ENCODE data around the gene PPP1R12B. TPM values are rescaled to one million over a fixed set of nuclear protein-coding genes. Genes with fewer than 3 reads are reported as not detected.
A peak's percentile ranks its signal among the peaks of the same experiment; 100 is the strongest.
"Not testable (repeated sequence)": the region's sequence is repeated elsewhere in the genome, so short reads cannot be mapped to it uniquely, and the experiment has no call there.

PPP1R12B gene
- total RNA-seq, 1 experiment from 2014 or later: 1.2 TPM

- not testable (repeated sequence) for DNase-seq (ENCODE audit: low read depth)
Observed at GRCh38 chr1:202401771-202402170, 53.3 kb downstream of the PPP1R12B start.

DNA sequence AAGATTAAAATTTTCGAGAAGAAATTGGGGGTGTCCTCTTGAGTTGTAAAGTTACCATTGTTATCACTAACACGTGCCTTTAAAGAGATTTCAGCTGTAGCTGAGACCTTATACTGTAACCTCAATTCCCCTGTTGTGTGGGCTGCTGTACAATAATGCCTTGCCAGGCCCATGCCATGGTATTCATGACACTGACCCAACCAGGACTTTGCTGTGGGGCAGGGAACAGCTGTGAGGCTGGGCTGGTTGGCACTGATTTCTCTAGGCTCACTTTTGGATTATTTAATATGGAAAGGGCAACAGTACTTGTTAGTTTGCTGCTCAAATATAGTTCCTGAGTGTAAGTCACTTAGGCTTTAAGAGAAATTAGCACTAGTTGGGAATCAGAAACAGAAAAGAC lies 54.9 kb downstream of the PPP1R12B start:
- not testable (repeated sequence) for DNase-seq (ENCODE audit: low read depth)

- no peak for DNase-seq (ENCODE audit: low read depth)
Observed at GRCh38 chr1:202405928-202406327, 57.4 kb downstream of the PPP1R12B start.

DNA sequence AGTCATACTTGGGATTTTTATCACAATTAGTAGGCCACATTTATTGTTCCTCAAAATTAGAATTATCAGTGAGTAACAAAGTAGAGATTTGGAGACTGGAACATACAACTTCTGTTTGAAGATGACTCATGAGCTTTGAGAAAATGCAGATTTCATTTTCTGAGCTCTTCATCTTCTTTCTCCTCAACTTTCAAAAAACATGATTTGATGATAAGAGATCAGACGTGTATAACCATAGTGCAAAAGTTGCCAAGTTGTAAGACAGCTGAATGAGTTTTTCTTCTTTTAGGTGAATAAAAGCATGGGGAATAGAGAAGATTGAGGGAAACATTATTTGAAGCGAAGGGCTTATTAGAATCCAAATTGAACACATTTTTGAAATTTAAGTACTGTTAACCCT lies 58.4 kb downstream of the PPP1R12B start:
- not testable (repeated sequence) for DNase-seq (ENCODE audit: low read depth)

GRCh38 chr1:202407378-202407777 lies 58.9 kb downstream of the PPP1R12B start:
- DNase-seq (ENCODE audit: low read depth): not testable (repeated sequence)

- DNase-seq (ENCODE audit: low read depth): not testable (repeated sequence)
Observed at GRCh38 chr1:202410251-202410650, 61.8 kb downstream of the PPP1R12B start.

GRCh38 chr1:202410854-202411357 lies 62.4 kb downstream of the PPP1R12B start:
- DNase-seq (ENCODE audit: low read depth): peak; percentile 55

GRCh38 chr1:202411422-202411821 lies 62.9 kb downstream of the PPP1R12B start:
- no peak for DNase-seq (ENCODE audit: low read depth)

DNA sequence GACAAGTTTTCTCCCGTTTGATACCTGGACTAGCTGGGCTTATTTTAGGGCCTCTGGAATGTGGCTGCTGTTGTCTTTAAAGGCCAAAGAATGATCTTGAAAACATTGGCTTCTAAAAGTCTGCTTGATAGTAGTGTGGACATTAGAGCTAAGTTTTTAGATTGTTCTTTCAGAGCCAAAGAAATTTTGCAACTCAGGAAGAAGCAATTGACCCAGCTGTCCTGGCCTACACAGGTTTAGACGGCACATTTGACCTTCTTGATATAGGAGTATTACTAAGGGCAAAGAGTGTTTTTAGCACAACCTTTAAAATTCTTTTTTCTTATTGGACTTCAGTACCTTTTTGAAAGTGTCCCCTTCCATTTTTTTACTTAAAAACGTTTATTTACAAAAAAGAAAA lies 63.9 kb downstream of the PPP1R12B start:
- not testable (repeated sequence) for DNase-seq (ENCODE audit: low read depth)

DNA sequence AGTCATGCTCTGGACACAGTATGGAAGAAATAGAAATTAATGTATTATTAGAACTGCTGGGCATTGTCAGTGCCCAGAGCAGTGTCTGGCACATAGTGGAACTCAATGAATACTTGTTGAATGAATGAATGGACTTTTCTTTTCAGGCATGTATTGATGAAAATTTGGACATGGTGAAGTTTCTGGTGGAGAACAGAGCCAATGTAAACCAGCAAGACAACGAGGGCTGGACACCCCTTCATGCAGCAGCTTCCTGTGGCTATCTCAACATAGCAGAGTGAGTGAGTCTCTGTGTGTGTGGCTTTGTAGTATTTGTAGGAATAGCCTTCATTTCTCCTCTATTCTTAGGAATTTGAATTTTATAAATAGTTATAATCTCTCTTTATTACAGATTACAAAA lies 68.1 kb downstream of the PPP1R12B start:
- DNase-seq (ENCODE audit: low read depth): no peak

DNA sequence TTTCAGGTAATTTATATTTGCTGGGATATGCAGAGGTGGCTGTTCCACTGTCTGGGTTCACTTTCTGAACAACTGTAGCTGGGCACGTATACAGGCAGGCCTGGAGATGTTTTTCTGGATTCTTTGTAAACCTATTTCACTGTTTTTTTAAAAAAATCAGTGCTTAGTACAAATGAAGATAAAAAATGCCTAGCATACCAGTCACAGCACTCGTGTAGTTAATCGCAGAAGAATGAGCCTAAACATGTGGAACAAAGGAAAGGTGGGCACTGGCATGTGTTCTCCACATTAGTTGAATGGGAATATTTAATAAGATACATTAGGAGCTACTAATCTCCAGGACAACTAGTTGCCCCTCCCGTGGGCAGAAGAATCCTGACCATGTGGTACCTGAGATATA lies 68.6 kb downstream of the PPP1R12B start:
- DNase-seq (ENCODE audit: low read depth): not testable (repeated sequence)

DNA sequence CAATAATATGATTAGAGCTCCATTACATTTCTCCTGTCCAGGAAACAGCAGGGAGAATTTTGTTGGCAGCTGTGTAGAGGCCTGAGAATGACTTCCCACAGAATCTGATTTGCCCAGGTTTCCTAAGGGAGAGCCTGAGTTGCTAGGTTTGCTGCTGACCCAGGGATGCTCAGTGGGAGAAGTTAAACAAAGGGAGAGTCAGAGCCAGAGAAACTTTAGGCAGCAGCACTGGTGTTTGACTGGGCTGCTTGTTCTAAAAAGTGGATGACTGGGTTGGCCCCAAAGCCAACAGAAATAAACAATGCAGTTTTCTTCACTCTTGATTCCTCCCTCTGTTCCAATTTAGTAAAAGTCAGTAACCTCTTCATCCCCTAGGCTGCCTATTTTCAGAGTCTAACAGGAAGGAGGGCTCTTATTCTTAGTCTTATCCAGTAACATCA lies 69.3 kb downstream of the PPP1R12B start:
- not testable (repeated sequence) for DNase-seq (ENCODE audit: low read depth)

GRCh38 chr1:202419731-202420130 lies 71.2 kb downstream of the PPP1R12B start:
- not testable (repeated sequence) for DNase-seq (ENCODE audit: low read depth)

DNA sequence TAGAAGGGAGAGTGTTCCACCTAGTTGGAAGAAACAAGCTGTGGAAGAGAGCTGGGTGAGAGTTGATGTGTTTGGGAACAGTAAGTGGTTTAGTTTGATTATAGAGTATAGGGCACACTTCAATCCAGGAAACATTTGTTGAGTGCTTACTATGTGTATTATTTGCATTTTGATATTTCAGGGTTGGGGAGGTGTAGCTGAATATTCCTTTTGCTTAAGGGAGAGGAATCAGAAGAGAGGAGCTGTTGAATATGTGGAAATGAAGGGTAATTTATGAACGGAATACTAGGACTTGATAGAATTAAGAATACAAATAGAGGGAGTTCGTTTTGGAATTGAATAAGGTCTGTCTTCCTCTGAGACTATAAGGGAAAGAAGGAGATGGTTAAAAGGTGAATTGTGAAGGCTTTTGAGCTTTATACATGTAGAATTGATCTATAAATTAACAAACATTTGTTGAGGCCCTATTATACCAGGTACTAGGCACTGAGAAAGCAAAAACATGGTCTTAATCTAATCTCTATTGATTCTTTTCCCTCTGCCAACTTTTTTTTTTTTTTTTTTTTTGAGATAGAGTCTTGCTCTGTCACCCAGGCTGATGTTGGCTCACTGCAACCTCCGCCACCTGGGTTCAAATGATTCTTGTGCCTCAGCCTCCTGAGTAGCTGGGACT lies 72.1 kb downstream of the PPP1R12B start:
- not testable (repeated sequence) for DNase-seq (ENCODE audit: low read depth)

- not testable (repeated sequence) for DNase-seq (ENCODE audit: low read depth)
Observed at GRCh38 chr1:202422709-202423108, 74.2 kb downstream of the PPP1R12B start.

DNA sequence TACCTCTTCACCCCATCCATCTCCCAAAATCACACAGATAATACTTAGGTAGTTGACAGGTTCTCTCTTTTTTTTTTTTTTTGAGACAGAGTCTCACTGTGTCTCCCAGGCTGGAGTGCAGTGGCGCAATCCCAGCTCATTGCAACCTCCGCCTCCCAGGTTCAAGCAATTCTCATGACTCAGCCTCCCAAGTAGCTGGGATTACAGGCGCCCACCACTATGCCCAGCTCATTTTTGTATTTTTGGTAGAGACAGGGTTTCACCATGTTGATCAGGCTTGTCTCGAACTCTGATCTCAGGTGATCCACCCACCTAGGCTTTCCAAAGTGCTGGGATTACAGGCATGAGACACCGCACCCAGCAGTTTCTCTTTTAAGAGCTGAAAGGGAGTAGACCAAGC lies 75.8 kb downstream of the PPP1R12B start:
- not testable (repeated sequence) for DNase-seq (ENCODE audit: low read depth)

- DNase-seq (ENCODE audit: low read depth): not testable (repeated sequence)
Observed at GRCh38 chr1:202430111-202430510, 81.6 kb downstream of the PPP1R12B start.

GRCh38 chr1:202432338-202432737 lies 83.8 kb downstream of the PPP1R12B start:
- not testable (repeated sequence) for DNase-seq (ENCODE audit: low read depth)

DNA sequence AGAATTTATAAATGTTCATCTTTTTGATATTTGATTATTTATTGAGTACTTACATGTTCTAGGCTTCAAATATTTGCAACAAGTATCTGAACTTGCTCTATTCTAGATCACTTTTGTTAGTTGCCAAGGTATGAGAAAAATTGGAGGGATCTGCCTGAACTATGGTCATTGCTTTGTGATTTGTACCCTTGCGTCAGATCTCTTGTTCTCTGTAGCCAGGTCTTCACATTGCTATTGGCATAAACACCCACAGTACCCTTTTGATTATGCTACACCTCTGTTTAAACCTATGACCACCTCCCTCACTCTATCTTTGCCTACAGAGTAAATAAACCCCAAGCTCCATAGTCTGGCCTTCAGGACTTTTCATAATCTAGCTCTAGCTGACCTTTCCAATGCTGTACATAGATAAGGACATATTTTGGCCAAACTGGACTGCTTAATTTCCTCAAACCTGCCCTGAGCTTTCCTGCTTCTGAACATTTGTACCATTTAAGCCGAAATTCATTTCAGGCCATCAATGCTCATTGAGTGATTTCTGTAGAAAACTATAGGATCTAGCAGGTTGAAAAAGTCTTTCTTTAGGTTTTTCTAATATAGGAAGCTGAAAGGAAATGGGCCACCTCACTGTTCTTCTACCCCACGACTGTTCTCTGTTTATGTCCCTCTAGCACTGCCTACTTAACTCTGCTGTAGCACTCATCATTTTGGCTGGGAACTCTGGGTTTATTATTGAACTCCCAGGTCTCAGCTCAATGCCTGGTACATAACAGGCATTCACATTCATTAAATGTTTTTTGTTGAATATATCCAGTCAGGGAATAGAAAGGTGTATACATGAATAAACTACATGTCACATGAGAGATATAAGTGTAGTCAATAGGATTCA lies 84.9 kb downstream of the PPP1R12B start:
- no peak for DNase-seq (ENCODE audit: low read depth)

DNA sequence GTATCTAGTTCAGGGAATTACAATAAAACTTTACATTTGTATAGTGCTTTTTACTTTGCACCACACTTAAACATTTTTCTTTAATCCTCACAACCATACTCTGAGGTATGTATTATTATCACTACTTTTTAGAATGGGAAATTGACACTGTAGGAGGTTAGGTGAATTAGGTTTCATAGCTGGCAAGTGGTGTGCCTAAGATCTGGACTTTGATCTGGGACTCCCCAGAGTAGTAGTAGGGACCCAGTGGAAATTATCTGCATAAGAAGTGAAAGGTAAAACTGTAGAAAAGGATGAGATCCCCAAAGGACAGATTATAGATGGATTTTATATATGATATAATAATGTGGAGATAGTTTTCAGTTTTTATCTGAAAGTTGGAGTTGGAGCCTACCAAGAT lies 85.6 kb downstream of the PPP1R12B start:
- no peak for DNase-seq (ENCODE audit: low read depth)

DNA sequence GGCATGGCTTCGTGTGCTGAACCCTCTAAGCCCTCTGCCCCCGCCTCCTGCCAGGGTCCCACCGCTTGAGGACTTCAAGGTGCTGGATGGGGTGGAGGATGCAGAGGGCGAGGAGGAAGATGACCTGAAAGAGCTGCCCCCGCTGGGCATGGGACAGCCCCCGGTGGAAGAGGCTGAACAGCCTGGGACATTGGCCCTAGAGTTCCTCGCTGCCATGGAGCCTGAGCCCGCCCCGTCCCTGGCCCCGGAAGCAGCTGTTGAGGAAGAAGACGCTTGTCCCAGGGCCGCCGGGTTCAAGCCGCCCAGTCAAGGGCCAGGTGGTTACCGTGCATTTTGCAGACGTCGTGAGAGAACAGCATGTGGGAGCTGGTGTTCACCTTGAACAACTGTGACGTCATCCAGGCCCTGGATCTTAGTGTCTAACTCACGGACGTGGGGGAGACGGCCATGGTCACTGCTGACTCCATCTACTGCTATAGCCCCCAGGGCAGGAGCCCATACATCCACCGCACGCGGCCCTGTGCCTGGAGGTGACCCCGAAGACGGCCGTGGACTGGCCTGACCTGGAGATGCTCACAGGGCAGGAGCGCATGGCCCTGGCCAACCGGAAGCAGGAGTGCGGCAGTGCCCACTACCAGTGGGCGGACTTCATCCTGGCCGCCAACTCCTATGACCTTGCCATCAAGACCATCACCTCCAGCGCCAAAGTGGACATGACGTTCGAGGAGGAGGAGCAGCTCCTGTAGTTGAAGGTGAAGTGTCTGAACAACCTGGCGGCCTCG lies 90.1 kb downstream of the PPP1R12B start:
- no peak for DNase-seq (ENCODE audit: low read depth)

All from HT1080 (cell line).